Breast epithelium (tissue), 3 donors: ENCODE measurements around the gene UBE2D2.

Experiments used
- CTCF ChIP-seq, 3 donors: fragments of 450-650 bp; IDR thresholded peaks; one replicate each; pipeline ENCODE4 v1.5.1; 2016 to 2017; ENCODE audit warnings: antibody characterized with exemption in 3 of 3, mild to moderate bottlenecking in 3 of 3, moderate library complexity in 3 of 3
- POLR2A ChIP-seq: fragments of 450-650 bp; IDR thresholded peaks from one replicate; pipeline ENCODE4 v1.6.1; 2016; ENCODE audit warnings: antibody characterized with exemption, mild to moderate bottlenecking, moderate library complexity
- POLR2AphosphoS5 ChIP-seq, 3 donors: sonication (generic); formaldehyde crosslinking; IDR thresholded peaks; one replicate each; pipeline ENCODE4 v1.6.1; 2017; ENCODE audit warnings: antibody characterized with exemption in 3 of 3

GRCh38 chr5:139671096-139671841 lies 110.1 kb downstream of the UBE2D2 start:
- TF ChIP-seq CTCF (IDR thresholded peaks at IDR 0.05) (no peak), POLR2A (no peak), POLR2AphosphoS5 (IDR thresholded peaks at IDR 0.05) (no peak)
